ENCODE data around the gene DCTN2.

GRCh38 chr12:57541717-57542116 lies 5.3 kb downstream of the DCTN2 start:
- no peak for TF ChIP-seq CTCF (conservative IDR thresholded peaks at IDR 0.05; ENCODE audit: low read length)
- no peak for TF ChIP-seq EZH2phosphoT487 (IDR thresholded peaks at IDR 0.05; ENCODE audit: borderline replicate concordance, low read depth, low read length)
